A549 (cell line): ENCODE results near the gene NUB1.

Source experiments
- CEBPB ChIP-seq, 2 experiments: fragments of >200 bp in 1 of 2; sonication (Bioruptor Twin) in 1 of 2; formaldehyde crosslinking in 1 of 2; IDR thresholded peaks; 2 replicates each; pipeline ENCODE4 v1.6.1; 2012 to 2016
- CHD4 ChIP-seq: fragments of 200-600 bp; sonication (generic); IDR thresholded peaks from 2 replicates; pipeline ENCODE4 v1.6.1; 2016; ENCODE audit warnings: antibody characterized with exemption, mild to moderate bottlenecking, borderline replicate concordance
- EP300 ChIP-seq, 2 experiments: fragments of >200 bp; sonication (Bioruptor Twin); formaldehyde crosslinking; IDR thresholded peaks; 2 replicates in 1 of 2; 3 replicates in 1 of 2; pipeline ENCODE4 v1.6.1; 2016 to 2017
- JUNB ChIP-seq: fragments of >200 bp; sonication (Bioruptor Twin); formaldehyde crosslinking; IDR thresholded peaks from 2 replicates; pipeline ENCODE4 v1.6.1; 2016
- NPAS2 ChIP-seq: fragments of 250-450 bp; sonication (Bioruptor Pico); IDR thresholded peaks from 2 replicates; pipeline ENCODE4 v1.8.0; 2022; ENCODE audit warnings: mild to moderate bottlenecking, moderate library complexity, borderline replicate concordance
- POLR2A ChIP-seq: IDR thresholded peaks from 2 replicates; pipeline ENCODE4 v1.6.1; 2012; ENCODE audit warnings: mild to moderate bottlenecking, low read length
- POLR2AphosphoS2 ChIP-seq: conservative IDR thresholded peaks from 2 replicates; pipeline ENCODE4 v1.6.1; 2012; ENCODE audit warnings: low read length, improper control_type of control experiment, inconsistent platforms
- RAD21 ChIP-seq, 2 experiments: fragments of >200 bp in 1 of 2; sonication (Bioruptor Twin) in 1 of 2; formaldehyde crosslinking in 1 of 2; IDR thresholded peaks in 1 of 2; conservative IDR thresholded peaks in 1 of 2; 2 replicates in 1 of 2; 3 replicates in 1 of 2; pipeline ENCODE4 v1.6.1; 2012 to 2018; ENCODE audit warnings: inconsistent platforms in 1 of 2
- ZFP36 ChIP-seq: fragments of 450-650 bp; IDR thresholded peaks from 2 replicates; pipeline ENCODE4 v1.6.1; 2014; ENCODE audit warnings: borderline replicate concordance; ENCODE audit not compliant: partially characterized antibody
- TF ChIP-seq, protein P1 (sequence below): fragments of >200 bp; sonication (Bioruptor Twin); formaldehyde crosslinking; IDR thresholded peaks from 2 replicates; pipeline ENCODE4 v1.6.1; 2016
- TF ChIP-seq, protein P2 (sequence below): fragments of >200 bp; sonication (Bioruptor Twin); formaldehyde crosslinking; IDR thresholded peaks from 3 replicates; pipeline ENCODE4 v1.5.1; 2016

DNA sequence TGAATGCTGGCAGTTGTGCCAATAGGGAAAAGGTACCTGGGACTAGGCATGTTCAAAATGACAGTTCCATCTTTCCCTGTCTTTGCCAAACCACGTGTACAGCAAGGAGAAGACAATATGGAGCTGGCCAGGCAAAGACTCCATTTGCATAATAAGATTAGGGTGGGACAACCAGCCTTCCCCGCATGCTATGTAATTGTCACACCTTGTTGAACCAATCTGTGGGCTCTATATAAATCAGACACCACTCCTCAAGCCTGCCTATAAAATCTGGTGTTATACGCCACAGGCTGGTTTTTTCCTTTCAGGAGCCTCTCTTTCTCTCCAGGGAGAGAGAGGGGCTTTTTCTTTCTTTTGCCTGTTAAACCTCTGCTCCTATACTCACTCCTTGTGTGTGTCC lies 11.0 kb upstream of the NUB1 start:
- TF ChIP-seq, protein P1, sequence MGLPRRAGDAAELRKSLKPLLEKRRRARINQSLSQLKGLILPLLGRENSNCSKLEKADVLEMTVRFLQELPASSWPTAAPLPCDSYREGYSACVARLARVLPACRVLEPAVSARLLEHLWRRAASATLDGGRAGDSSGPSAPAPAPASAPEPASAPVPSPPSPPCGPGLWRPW, result no peak
- no peak for TF ChIP-seq CHD4
- TF ChIP-seq RAD21 (conservative IDR thresholded peaks at IDR 0.05 in 1 of 2, IDR thresholded peaks at IDR 0.05 in 1 of 2), result no peak
- TF ChIP-seq, protein P2, sequence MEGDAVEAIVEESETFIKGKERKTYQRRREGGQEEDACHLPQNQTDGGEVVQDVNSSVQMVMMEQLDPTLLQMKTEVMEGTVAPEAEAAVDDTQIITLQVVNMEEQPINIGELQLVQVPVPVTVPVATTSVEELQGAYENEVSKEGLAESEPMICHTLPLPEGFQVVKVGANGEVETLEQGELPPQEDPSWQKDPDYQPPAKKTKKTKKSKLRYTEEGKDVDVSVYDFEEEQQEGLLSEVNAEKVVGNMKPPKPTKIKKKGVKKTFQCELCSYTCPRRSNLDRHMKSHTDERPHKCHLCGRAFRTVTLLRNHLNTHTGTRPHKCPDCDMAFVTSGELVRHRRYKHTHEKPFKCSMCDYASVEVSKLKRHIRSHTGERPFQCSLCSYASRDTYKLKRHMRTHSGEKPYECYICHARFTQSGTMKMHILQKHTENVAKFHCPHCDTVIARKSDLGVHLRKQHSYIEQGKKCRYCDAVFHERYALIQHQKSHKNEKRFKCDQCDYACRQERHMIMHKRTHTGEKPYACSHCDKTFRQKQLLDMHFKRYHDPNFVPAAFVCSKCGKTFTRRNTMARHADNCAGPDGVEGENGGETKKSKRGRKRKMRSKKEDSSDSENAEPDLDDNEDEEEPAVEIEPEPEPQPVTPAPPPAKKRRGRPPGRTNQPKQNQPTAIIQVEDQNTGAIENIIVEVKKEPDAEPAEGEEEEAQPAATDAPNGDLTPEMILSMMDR, result no peak
- no peak for TF ChIP-seq CEBPB (IDR thresholded peaks at IDR 0.05)
- TF ChIP-seq EP300 (IDR thresholded peaks at IDR 0.05), result no peak
- TF ChIP-seq POLR2A, result no peak
- no peak for TF ChIP-seq POLR2AphosphoS2
- no peak for TF ChIP-seq JUNB
- TF ChIP-seq NPAS2 (CRISPR knock-in tag), result no peak
- no peak for TF ChIP-seq ZFP36
